Measurements from ENCODE around the gene RAB1B. TPM values are rescaled to one million over a fixed set of nuclear protein-coding genes. Genes with fewer than 3 reads are reported as not detected.

RAB1B gene
- total RNA-seq, 1 donor from 2014 or later, result 85.4 TPM

- H3K9me3 Mint-ChIP-seq (ENCODE audit: unreplicated experiment), result peaks cover 25% of the 10 kb centered on the region
- TF ChIP-seq CTCF (IDR thresholded peaks at IDR 0.05; ENCODE audit: partially characterized antibody, unreplicated experiment), result no peak
- peaks cover 28% of the 10 kb centered on the region for H3K4me1 Mint-ChIP-seq (ENCODE audit: low read depth, unreplicated experiment)
Measured at GRCh38 chr11:66291303-66291705, 22.9 kb downstream of the RAB1B start.

DNA sequence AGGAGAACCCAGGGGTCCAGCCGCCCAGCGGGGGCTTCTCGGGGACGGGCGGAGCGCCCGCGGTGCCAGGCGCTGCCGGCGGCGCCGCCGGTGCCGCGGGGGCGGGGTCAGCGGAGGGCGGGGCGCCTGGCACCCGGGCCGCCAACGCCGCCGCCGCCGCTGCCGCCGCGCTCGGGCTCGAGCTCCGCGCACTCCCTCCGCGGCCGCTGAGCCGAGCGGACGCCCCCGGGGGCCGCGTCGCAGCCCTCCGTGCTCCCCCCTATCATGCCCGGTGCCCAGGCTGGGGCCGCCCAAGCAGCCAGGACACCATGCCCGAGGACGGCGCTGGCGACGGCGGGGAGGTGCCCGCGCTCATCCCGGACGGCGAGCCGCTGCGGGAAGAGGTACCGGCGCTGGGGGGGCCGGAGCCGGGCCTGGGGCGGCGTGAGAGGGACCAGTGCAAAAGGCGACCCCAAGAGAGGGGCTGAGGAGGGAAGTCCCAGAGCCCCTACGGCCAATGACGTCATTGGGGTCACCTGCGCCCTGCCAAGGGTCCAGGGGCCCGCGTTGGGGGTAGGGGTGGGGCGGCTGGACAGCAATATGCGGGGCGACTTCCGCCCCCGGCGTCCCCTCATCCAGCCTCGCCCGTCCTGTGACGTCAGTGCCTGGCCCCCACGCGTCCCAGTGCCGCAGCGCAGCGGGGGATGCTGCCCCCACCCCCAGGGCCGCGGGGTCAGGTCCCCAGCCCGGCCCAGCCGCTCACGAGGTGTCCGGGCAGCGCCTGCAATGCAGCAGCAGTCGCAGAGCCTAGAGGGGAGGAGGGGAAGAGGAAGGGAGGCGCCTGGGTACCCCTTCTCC lies 23.5 kb downstream of the RAB1B start, which contains the start of gene TMEM151A:
Gene TMEM151A (plus strand): TSS at position 189 of the 837 bp plus-strand sequence. CDS start 120 bp downstream, at position 309.
- Mint-ChIP-seq H3K4me1 (ENCODE audit: low read depth, unreplicated experiment) (peaks cover 26% of the 10 kb centered on the region), H3K27me3 (ENCODE audit: unreplicated experiment) (peaks cover 25% of the 10 kb centered on the region), H3K36me3 (ENCODE audit: unreplicated experiment) (no peaks in the 10 kb centered on the region), H3K4me3 (ENCODE audit: unreplicated experiment) (peak within 1 kb of the TSS; percentile 95), H3K27ac (ENCODE audit: unreplicated experiment) (peak within 1 kb of the TSS; percentile 98), H3K9me3 (ENCODE audit: unreplicated experiment) (peaks cover 24% of the 10 kb centered on the region)
- peak; percentile 47 for DNase-seq
- no peak for TF ChIP-seq CTCF (IDR thresholded peaks at IDR 0.05; ENCODE audit: partially characterized antibody, unreplicated experiment)

More at GRCh38 chr11:66291303-66291705, 22.9 kb downstream of the RAB1B start:
- H3K4me3 Mint-ChIP-seq (ENCODE audit: unreplicated experiment), result peak overlapping the region; percentile 95
- DNase-seq, result no peak
- no peak overlapping the region for H3K27ac Mint-ChIP-seq (ENCODE audit: unreplicated experiment)
- H3K27me3 Mint-ChIP-seq (ENCODE audit: unreplicated experiment), result peaks cover 25% of the 10 kb centered on the region
- no peaks in the 10 kb centered on the region for H3K36me3 Mint-ChIP-seq (ENCODE audit: unreplicated experiment)

DNA sequence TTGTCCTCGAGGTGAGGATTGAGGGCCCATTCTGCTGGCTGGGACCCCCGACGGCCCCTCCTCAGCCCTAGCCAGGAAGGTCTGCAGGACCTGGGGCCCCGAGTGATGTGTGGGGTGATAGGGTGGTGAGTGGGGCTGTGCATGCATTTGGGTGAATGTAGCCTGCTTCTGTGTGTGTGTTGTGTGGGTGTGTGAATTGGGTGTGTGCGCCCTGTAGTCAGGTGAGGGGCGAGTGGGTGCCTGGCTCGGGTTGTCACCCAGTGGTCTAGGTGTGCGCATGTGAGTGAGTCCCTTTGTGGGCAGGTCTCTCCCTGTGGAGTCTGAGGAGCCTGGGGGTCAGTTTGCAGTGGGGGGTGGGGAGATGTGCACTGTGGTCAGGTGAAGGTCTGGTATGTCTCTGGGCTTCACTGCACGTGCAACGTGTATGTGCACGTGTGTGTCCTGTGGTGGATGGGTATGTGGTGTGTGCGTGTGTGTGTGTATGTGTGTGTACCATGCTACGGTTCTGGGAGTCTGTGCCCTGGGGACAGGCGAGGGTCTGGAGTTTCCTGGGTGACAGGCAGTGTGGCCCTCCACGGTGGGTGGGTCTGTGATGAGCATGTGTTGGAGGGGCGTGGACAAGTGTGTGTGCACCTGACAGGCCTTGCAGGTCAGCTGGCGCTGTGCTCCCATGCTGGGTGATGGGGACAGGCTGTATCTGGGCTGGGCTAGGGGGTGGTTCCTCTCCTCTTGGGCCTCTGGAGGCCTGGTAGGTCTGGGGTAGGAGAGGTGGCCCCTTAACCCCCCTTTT lies 24.3 kb downstream of the RAB1B start:
- H3K36me3 Mint-ChIP-seq (ENCODE audit: unreplicated experiment), result no peaks in the 10 kb centered on the region
- no peak for TF ChIP-seq CTCF (IDR thresholded peaks at IDR 0.05; ENCODE audit: partially characterized antibody, unreplicated experiment)
- peaks cover 21% of the 10 kb centered on the region for H3K4me1 Mint-ChIP-seq (ENCODE audit: low read depth, unreplicated experiment)
- H3K27me3 Mint-ChIP-seq (ENCODE audit: unreplicated experiment), result peaks cover 27% of the 10 kb centered on the region
- no peak for DNase-seq
- peaks cover 24% of the 10 kb centered on the region for H3K9me3 Mint-ChIP-seq (ENCODE audit: unreplicated experiment)
- H3K27ac Mint-ChIP-seq (ENCODE audit: unreplicated experiment), result peak overlapping the region; percentile 40
- H3K4me3 Mint-ChIP-seq (ENCODE audit: unreplicated experiment), result peak overlapping the region; percentile 79

DNA sequence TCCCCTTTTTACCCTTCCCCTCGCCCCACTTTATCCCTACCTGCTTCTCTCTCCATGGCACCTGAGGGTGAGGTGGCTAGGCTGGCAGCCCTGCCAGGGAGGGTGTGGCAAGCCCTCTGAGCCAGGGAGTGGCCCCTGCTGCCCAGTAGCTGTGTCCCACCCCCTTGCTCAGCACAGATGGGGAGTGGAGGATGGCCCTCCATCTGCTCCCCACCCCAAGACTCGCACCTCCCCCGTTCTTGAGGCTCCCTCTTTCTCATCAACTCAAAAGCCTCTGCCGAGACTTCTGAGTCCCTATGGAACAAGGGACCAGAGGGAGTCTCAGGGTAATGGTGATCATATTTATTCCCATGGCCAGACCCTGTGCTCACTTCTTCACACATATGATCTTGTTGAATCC lies 24.9 kb downstream of the RAB1B start:
- Mint-ChIP-seq H3K27ac (ENCODE audit: unreplicated experiment) (no peak overlapping the region), H3K27me3 (ENCODE audit: unreplicated experiment) (peaks cover 27% of the 10 kb centered on the region), H3K4me3 (ENCODE audit: unreplicated experiment) (peak overlapping the region; percentile 55)

More for the DNA sequence above, 24.9 kb downstream of the RAB1B start:
- Mint-ChIP-seq H3K4me1 (ENCODE audit: low read depth, unreplicated experiment) (peaks cover 21% of the 10 kb centered on the region), H3K9me3 (ENCODE audit: unreplicated experiment) (peaks cover 24% of the 10 kb centered on the region), H3K36me3 (ENCODE audit: unreplicated experiment) (no peaks in the 10 kb centered on the region)
- DNase-seq, result no peak
- TF ChIP-seq CTCF (IDR thresholded peaks at IDR 0.05; ENCODE audit: partially characterized antibody, unreplicated experiment), result no peak
